ENCODE measurements around the gene HAGHL. TPM values are rescaled to one million over a fixed set of nuclear protein-coding genes. Genes with fewer than 3 reads are reported as not detected.
"Not testable (repeated sequence)": the region's sequence is repeated elsewhere in the genome, so short reads cannot be mapped to it uniquely, and the experiment has no call there.

The HAGHL gene
- total RNA-seq, 2 donors from 2014 or later: 6.4 to 8.1 TPM

GRCh38 chr16:752007-752312, 25.1 kb downstream of the HAGHL start:
- no peak for DNase-seq (ENCODE audit: low spot score)
- Histone ChIP-seq H3K27me3 (replicated peaks; ENCODE audit: insufficient read depth) (no peaks in the 10 kb centered on the region), H3K36me3 (no peaks in the 10 kb centered on the region), H3K9me3 (no peaks in the 10 kb centered on the region), H3K27ac (no peak overlapping the region), H3K4me1 (ENCODE audit: control insufficient read depth in 1 of 2, low read depth in 2 of 2) (no peaks in the 10 kb centered on the region), H3K4me3 (no peak overlapping the region)
- no peak for TF ChIP-seq CTCF (IDR thresholded peaks at IDR 0.05)
- no peak for ATAC-seq (ENCODE audit: insufficient number of reproducible peaks, low FRiP score, low read depth)

GRCh38 chr16:754121-754607, 27.3 kb downstream of the HAGHL start:
- H3K27ac ChIP-seq; H3K27me3 ChIP-seq (replicated peaks; ENCODE audit: insufficient read depth); H3K4me3 ChIP-seq; H3K36me3 ChIP-seq; H3K4me1 ChIP-seq (ENCODE audit: control insufficient read depth in 1 of 2, low read depth in 2 of 2); ATAC-seq (ENCODE audit: insufficient number of reproducible peaks, low FRiP score, low read depth); DNase-seq (ENCODE audit: low spot score); H3K9me3 ChIP-seq: not testable (repeated sequence)

- no peak for DNase-seq (ENCODE audit: low spot score)
- Histone ChIP-seq H3K4me3 (no peak overlapping the region), H3K36me3 (no peaks in the 10 kb centered on the region), H3K4me1 (ENCODE audit: control insufficient read depth in 1 of 2, low read depth in 2 of 2) (no peaks in the 10 kb centered on the region), H3K27me3 (replicated peaks; ENCODE audit: insufficient read depth) (no peaks in the 10 kb centered on the region), H3K27ac (no peak overlapping the region), H3K9me3 (no peaks in the 10 kb centered on the region)
- no peak for TF ChIP-seq CTCF (IDR thresholded peaks at IDR 0.05)
- no peak for ATAC-seq (ENCODE audit: insufficient number of reproducible peaks, low FRiP score, low read depth)
Measured at GRCh38 chr16:754656-755055, 27.8 kb downstream of the HAGHL start.

- ATAC-seq (ENCODE audit: insufficient number of reproducible peaks, low FRiP score, low read depth) (no peak), DNase-seq (ENCODE audit: low spot score) (no peak)
- Histone ChIP-seq H3K27ac (no peak overlapping the region), H3K4me3 (no peak overlapping the region), H3K9me3 (no peaks in the 10 kb centered on the region), H3K27me3 (replicated peaks; ENCODE audit: insufficient read depth) (no peaks in the 10 kb centered on the region), H3K36me3 (no peaks in the 10 kb centered on the region), H3K4me1 (ENCODE audit: control insufficient read depth in 1 of 2, low read depth in 2 of 2) (no peaks in the 10 kb centered on the region)
- TF ChIP-seq CTCF (IDR thresholded peaks at IDR 0.05): no peak
Measured at GRCh38 chr16:756428-756827, 29.5 kb downstream of the HAGHL start.

GRCh38 chr16:759110-759910, 32.4 kb downstream of the HAGHL start:
- no peaks in the 10 kb centered on the region for H3K4me1 ChIP-seq (ENCODE audit: control insufficient read depth in 1 of 2, low read depth in 2 of 2)
- DNase-seq (ENCODE audit: low spot score): no peak
- no peak for TF ChIP-seq CTCF (IDR thresholded peaks at IDR 0.05)
- no peak for ATAC-seq (ENCODE audit: insufficient number of reproducible peaks, low FRiP score, low read depth)
- H3K4me3 ChIP-seq: no peak overlapping the region
- no peak overlapping the region for H3K27ac ChIP-seq
- no peaks in the 10 kb centered on the region for H3K36me3 ChIP-seq
- no peaks in the 10 kb centered on the region for H3K27me3 ChIP-seq (replicated peaks; ENCODE audit: insufficient read depth)
- H3K9me3 ChIP-seq: no peaks in the 10 kb centered on the region

GRCh38 chr16:760065-760464, 33.2 kb downstream of the HAGHL start:
- DNase-seq (ENCODE audit: low spot score) (no peak), ATAC-seq (ENCODE audit: insufficient number of reproducible peaks, low FRiP score, low read depth) (no peak)
- no peaks in the 10 kb centered on the region for H3K9me3 ChIP-seq
- no peak overlapping the region for H3K4me3 ChIP-seq
- no peaks in the 10 kb centered on the region for H3K27me3 ChIP-seq (replicated peaks; ENCODE audit: insufficient read depth)
- no peak overlapping the region for H3K27ac ChIP-seq
- H3K4me1 ChIP-seq (ENCODE audit: control insufficient read depth in 1 of 2, low read depth in 2 of 2): no peaks in the 10 kb centered on the region
- no peaks in the 10 kb centered on the region for H3K36me3 ChIP-seq
- no peak for TF ChIP-seq CTCF (IDR thresholded peaks at IDR 0.05)

All from thoracic aorta (tissue), 2 donors.